ENCODE measurements around the gene KRT4. TPM values are rescaled to one million over a fixed set of nuclear protein-coding genes. Genes with fewer than 3 reads are reported as not detected.

Gene KRT4
- not detected for total RNA-seq

DNA sequence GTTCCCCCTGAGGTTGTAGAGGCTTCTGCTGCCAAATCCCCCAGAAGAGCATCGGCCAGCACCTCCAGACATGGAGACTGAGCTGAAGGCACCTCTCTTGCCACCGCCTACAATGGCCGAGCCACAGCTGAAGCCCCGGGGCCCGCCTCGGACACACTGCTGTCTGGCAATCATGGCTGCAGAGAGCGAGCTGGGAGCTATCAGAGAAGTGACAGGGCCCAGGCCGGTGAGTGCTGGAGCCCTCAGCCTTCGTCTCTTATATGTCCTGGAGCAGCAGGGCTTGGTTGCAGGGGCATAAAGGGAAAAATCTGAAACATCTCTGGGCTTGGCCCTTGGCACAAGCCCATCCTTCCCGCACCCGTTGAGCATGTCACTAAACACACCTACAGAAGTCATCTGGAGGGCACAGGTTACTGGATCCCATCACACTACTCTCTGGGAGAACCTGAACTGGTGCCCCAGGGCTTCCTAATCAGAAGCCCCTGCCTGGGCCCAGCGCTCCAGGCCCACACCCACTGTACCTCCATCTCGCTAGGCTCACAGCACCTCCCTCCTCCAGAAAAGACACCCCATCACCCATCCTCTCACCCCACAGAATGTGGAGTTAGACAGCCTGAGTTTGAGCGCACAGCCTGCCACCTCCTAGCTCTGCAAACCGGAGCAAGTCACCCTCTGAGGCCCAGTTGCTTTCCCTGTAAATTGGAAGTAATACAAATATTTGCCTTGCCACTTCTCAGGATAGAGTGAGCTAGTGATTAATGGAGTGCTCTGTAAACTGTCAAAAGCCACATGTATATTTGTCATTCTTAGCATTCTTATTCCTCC, at the start of gene KRT4:
Gene KRT4, minus strand, starts transcription at position 232 of the 825 bp plus-strand sequence. Its CDS starts 58 bp downstream, at position 174.
- no peak within 1 kb of the TSS for H3K9ac ChIP-seq (ENCODE audit: low read depth in 2 of 2, low read length in 2 of 2)
- H3K4me3 ChIP-seq = no peak within 1 kb of the TSS
- TF ChIP-seq, protein P1, sequence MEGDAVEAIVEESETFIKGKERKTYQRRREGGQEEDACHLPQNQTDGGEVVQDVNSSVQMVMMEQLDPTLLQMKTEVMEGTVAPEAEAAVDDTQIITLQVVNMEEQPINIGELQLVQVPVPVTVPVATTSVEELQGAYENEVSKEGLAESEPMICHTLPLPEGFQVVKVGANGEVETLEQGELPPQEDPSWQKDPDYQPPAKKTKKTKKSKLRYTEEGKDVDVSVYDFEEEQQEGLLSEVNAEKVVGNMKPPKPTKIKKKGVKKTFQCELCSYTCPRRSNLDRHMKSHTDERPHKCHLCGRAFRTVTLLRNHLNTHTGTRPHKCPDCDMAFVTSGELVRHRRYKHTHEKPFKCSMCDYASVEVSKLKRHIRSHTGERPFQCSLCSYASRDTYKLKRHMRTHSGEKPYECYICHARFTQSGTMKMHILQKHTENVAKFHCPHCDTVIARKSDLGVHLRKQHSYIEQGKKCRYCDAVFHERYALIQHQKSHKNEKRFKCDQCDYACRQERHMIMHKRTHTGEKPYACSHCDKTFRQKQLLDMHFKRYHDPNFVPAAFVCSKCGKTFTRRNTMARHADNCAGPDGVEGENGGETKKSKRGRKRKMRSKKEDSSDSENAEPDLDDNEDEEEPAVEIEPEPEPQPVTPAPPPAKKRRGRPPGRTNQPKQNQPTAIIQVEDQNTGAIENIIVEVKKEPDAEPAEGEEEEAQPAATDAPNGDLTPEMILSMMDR (IDR thresholded peaks at IDR 0.05) = no peak
- no peaks in the 10 kb centered on the region for H3K36me3 ChIP-seq
- intact Hi-C loops (cut with DNase I) = no loop called here
- no peak within 1 kb of the TSS for H3K27ac ChIP-seq
- no peaks in the 10 kb centered on the region for H3K27me3 ChIP-seq
- DNase-seq = no peak
- no peaks in the 10 kb centered on the region for H3K9me3 ChIP-seq
- H3K4me1 ChIP-seq = no peaks in the 10 kb centered on the region

DNA sequence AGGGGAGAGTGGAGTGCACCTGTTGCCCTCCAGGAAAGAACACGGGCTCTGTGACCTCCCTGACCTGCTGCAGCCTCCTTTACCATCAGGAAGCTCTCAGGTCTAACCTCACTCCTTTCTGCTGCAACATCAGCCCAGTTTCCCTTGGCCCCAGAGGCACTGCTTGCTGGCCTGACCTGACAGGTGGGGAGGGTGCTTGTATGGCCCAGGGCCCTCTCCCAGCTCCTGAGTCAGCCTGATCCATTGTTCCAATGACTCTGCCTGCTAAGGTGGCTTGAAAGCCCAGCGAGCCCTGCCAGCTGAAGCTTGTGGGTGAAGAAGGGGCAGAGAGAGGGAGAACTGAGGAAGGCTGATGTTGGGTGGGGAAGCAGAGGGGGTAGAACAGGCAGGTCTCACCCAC, 48.1 kb upstream of the KRT4 start:
- TF ChIP-seq, protein P1 (IDR thresholded peaks at IDR 0.05) = no peak
- H3K9ac ChIP-seq (ENCODE audit: low read depth in 2 of 2, low read length in 2 of 2) = no peak overlapping the region
- no peaks in the 10 kb centered on the region for H3K27me3 ChIP-seq
- no peaks in the 10 kb centered on the region for H3K4me1 ChIP-seq
- H3K9me3 ChIP-seq = no peaks in the 10 kb centered on the region
- intact Hi-C loops (cut with DNase I) = loop anchor here (10.0 kb wide), 1 partner anchor 187 kb away; no protein-coding TSS in a partner anchor
- no peak for DNase-seq
- no peak overlapping the region for H3K27ac ChIP-seq
- no peak overlapping the region for H3K4me3 ChIP-seq
- H3K36me3 ChIP-seq = no peaks in the 10 kb centered on the region

DNA sequence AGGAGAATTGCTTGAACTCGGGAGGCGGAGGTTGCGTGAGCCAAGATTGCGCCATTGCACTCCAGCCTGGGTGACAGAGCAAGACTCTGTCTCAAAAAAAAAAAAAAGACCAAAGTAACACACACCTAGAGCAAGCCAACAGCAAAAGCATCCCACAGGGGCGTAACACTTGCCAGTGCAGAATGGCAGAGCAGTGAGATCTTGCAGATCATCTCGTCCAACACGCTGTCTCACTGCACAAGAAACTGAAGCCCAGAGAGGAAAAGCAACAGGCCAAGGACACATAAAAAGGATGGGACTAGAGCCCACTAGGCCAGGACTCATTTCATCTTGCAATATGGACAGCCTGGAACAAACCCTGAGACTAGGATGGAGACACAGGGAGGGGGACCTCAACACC, 47.6 kb upstream of the KRT4 start:
- H3K4me3 ChIP-seq = no peak overlapping the region
- H3K9me3 ChIP-seq = no peaks in the 10 kb centered on the region
- H3K4me1 ChIP-seq = no peaks in the 10 kb centered on the region
- intact Hi-C loops (cut with DNase I) = loop anchor here (10.0 kb wide), 1 partner anchor 187 kb away; no protein-coding TSS in a partner anchor
- no peak for DNase-seq
- TF ChIP-seq, protein P1 (IDR thresholded peaks at IDR 0.05) = no peak
- H3K27ac ChIP-seq = no peak overlapping the region
- no peak overlapping the region for H3K9ac ChIP-seq (ENCODE audit: low read depth in 2 of 2, low read length in 2 of 2)
- no peaks in the 10 kb centered on the region for H3K27me3 ChIP-seq
- H3K36me3 ChIP-seq = no peaks in the 10 kb centered on the region

DNA sequence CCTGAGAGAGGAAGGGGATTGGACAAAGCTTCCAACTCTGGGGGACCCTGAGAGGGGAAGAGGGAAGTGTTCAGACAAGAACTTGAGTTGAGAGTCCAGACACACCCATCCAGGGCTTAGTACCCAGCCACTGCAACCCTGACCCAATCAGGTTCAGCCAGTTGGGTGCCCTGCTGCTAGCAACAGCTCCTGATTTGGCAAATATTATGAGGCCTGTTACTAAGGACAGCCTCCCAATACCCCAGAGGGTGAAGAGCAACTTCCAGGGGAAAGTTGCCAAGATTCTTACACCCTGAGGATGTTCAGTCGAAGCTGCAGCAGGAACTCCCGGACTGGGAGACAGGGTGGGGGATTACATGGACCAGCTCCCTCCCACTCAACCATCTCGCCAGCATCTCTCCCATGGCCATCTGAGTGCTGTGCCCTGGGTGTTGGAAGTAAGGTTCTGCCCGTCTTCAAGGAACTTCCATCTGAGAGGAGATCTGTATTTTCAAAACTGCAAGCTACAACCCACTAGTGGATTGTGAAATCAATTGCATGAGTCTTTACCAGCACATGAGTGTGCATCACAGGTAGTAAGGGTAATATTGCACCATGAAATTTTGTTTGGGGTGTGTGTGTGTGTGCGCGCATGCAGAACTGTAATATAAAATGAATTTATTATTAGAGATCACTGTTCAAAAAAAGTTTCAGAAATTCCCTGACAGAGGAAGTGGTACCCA, 46.3 kb upstream of the KRT4 start:
- Histone ChIP-seq H3K27ac (no peak overlapping the region), H3K9me3 (no peaks in the 10 kb centered on the region), H3K9ac (ENCODE audit: low read depth in 2 of 2, low read length in 2 of 2) (no peak overlapping the region), H3K4me1 (no peaks in the 10 kb centered on the region), H3K27me3 (no peaks in the 10 kb centered on the region), H3K36me3 (no peaks in the 10 kb centered on the region), H3K4me3 (no peak overlapping the region)
- intact Hi-C loops (cut with DNase I) = loop anchor here (10.0 kb wide), 1 partner anchor 185 kb away; no protein-coding TSS in a partner anchor
- TF ChIP-seq, protein P1 (IDR thresholded peaks at IDR 0.05) = no peak
- DNase-seq = no peak

DNA sequence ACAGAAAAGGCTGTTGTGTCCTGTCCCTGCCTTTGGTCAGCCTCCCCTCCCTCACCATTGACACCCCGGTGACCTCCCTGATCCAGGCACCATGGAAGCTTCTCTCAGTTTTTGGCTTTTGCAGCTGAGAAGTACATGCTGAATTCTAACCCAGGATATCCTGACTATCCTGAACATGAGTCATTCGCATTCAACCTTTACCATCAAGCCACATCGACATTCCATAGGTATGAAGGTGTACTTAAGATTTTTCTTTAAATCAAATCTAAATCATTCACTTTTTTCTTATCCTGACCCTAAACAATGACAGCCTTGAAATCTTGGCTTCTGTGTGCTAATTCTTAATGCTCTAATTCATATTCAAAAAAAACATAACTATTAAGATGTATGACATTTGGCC, 43.6 kb upstream of the KRT4 start:
- H3K27ac ChIP-seq = no peak overlapping the region
- H3K9me3 ChIP-seq = no peaks in the 10 kb centered on the region
- no peak for DNase-seq
- H3K4me3 ChIP-seq = no peak overlapping the region
- H3K9ac ChIP-seq (ENCODE audit: low read depth in 2 of 2, low read length in 2 of 2) = no peak overlapping the region
- intact Hi-C loops (cut with DNase I) = no loop called here
- H3K27me3 ChIP-seq = no peaks in the 10 kb centered on the region
- no peaks in the 10 kb centered on the region for H3K4me1 ChIP-seq
- H3K36me3 ChIP-seq = no peaks in the 10 kb centered on the region
- TF ChIP-seq, protein P1 (IDR thresholded peaks at IDR 0.05) = no peak

All from colonic mucosa (tissue), 4 donors.